ENCODE results near the gene SLC34A1.
"Not testable (repeated sequence)": the region's sequence is repeated elsewhere in the genome, so short reads cannot be mapped to it uniquely, and the experiment has no call there.

The SLC34A1 gene

GRCh38 chr5:177356746-177357145 is 27.5 kb upstream of the SLC34A1 start:
- no peak overlapping the region for H3K9ac ChIP-seq (ENCODE audit: low read depth, low read length)
- no peaks in the 10 kb centered on the region for H3K36me3 ChIP-seq (ENCODE audit: insufficient read depth, low read length)
- H3K4me3 ChIP-seq (ENCODE audit: low read length): no peak overlapping the region
- H3K4me2 ChIP-seq (ENCODE audit: low read length): no peak overlapping the region
- no peaks in the 10 kb centered on the region for H3K9me3 ChIP-seq (replicated peaks; ENCODE audit: low read length)
- H3K27me3 ChIP-seq (ENCODE audit: control insufficient read depth, insufficient read depth, low read length): peaks cover 44% of the 10 kb centered on the region
- H3K4me1 ChIP-seq (ENCODE audit: control insufficient read depth, insufficient read depth, low read length): peaks cover 9% of the 10 kb centered on the region

- Histone ChIP-seq H3K9ac (ENCODE audit: low read depth, low read length) (no peak overlapping the region), H3K27me3 (ENCODE audit: control insufficient read depth, insufficient read depth, low read length) (peaks cover 47% of the 10 kb centered on the region), H3K36me3 (ENCODE audit: insufficient read depth, low read length) (no peaks in the 10 kb centered on the region), H3K4me3 (ENCODE audit: low read length) (no peak overlapping the region), H3K9me3 (replicated peaks; ENCODE audit: low read length) (no peaks in the 10 kb centered on the region), H3K4me2 (ENCODE audit: low read length) (no peak overlapping the region), H3K4me1 (ENCODE audit: control insufficient read depth, insufficient read depth, low read length) (peaks cover 7% of the 10 kb centered on the region)
These were observed 27.1 kb upstream of the SLC34A1 start for GRCh38 chr5:177357146-177357458.

GRCh38 chr5:177357459-177358351 is 26.5 kb upstream of the SLC34A1 start, which contains the start of gene RGS14:
Gene RGS14 (plus strand): TSS chr5:177357924. CDS start chr5:177358025, 101 bp downstream.
- no peaks in the 10 kb centered on the region for H3K9me3 ChIP-seq (replicated peaks; ENCODE audit: low read length)
- peak within 1 kb of the TSS; percentile 47 for H3K4me3 ChIP-seq (ENCODE audit: low read length)
- H3K4me1 ChIP-seq (ENCODE audit: control insufficient read depth, insufficient read depth, low read length): peaks cover 5% of the 10 kb centered on the region
- peaks cover 50% of the 10 kb centered on the region for H3K27me3 ChIP-seq (ENCODE audit: control insufficient read depth, insufficient read depth, low read length)
- no peaks in the 10 kb centered on the region for H3K36me3 ChIP-seq (ENCODE audit: insufficient read depth, low read length)
- peak within 1 kb of the TSS; percentile 64 for H3K4me2 ChIP-seq (ENCODE audit: low read length)
- H3K9ac ChIP-seq (ENCODE audit: low read depth, low read length): no peak within 1 kb of the TSS

- Histone ChIP-seq H3K9ac (ENCODE audit: low read depth, low read length) (no peak overlapping the region), H3K4me1 (ENCODE audit: control insufficient read depth, insufficient read depth, low read length) (peaks cover 11% of the 10 kb centered on the region), H3K4me3 (ENCODE audit: low read length) (no peak overlapping the region)
These were observed 25.8 kb upstream of the SLC34A1 start for GRCh38 chr5:177358370-177358819.

GRCh38 chr5:177359451-177359851 is 24.8 kb upstream of the SLC34A1 start:
- Histone ChIP-seq H3K4me3 (ENCODE audit: low read length) (no peak overlapping the region), H3K4me2 (ENCODE audit: low read length) (no peak overlapping the region), H3K9me3 (replicated peaks; ENCODE audit: low read length) (no peaks in the 10 kb centered on the region), H3K27me3 (ENCODE audit: control insufficient read depth, insufficient read depth, low read length) (peaks cover 50% of the 10 kb centered on the region), H3K36me3 (ENCODE audit: insufficient read depth, low read length) (no peaks in the 10 kb centered on the region), H3K9ac (ENCODE audit: low read depth, low read length) (no peak overlapping the region), H3K4me1 (ENCODE audit: control insufficient read depth, insufficient read depth, low read length) (peaks cover 12% of the 10 kb centered on the region)

More at GRCh38 chr5:177358370-177358819, 25.8 kb upstream of the SLC34A1 start:
- H3K36me3 ChIP-seq (ENCODE audit: insufficient read depth, low read length): no peaks in the 10 kb centered on the region
- no peaks in the 10 kb centered on the region for H3K9me3 ChIP-seq (replicated peaks; ENCODE audit: low read length)
- peaks cover 50% of the 10 kb centered on the region for H3K27me3 ChIP-seq (ENCODE audit: control insufficient read depth, insufficient read depth, low read length)
- H3K4me2 ChIP-seq (ENCODE audit: low read length): peak overlapping the region; percentile 64

GRCh38 chr5:177359860-177360259 is 24.4 kb upstream of the SLC34A1 start:
- peaks cover 12% of the 10 kb centered on the region for H3K4me1 ChIP-seq (ENCODE audit: control insufficient read depth, insufficient read depth, low read length)
- H3K4me3 ChIP-seq (ENCODE audit: low read length): no peak overlapping the region
- no peaks in the 10 kb centered on the region for H3K36me3 ChIP-seq (ENCODE audit: insufficient read depth, low read length)
- no peak overlapping the region for H3K9ac ChIP-seq (ENCODE audit: low read depth, low read length)
- H3K9me3 ChIP-seq (replicated peaks; ENCODE audit: low read length): no peaks in the 10 kb centered on the region
- H3K27me3 ChIP-seq (ENCODE audit: control insufficient read depth, insufficient read depth, low read length): peaks cover 48% of the 10 kb centered on the region
- H3K4me2 ChIP-seq (ENCODE audit: low read length): no peak overlapping the region

GRCh38 chr5:177360740-177361139 is 23.5 kb upstream of the SLC34A1 start:
- H3K9ac ChIP-seq (ENCODE audit: low read depth, low read length); H3K36me3 ChIP-seq (ENCODE audit: insufficient read depth, low read length); H3K9me3 ChIP-seq (replicated peaks; ENCODE audit: low read length); H3K4me2 ChIP-seq (ENCODE audit: low read length); H3K4me3 ChIP-seq (ENCODE audit: low read length): not testable (repeated sequence)
- Histone ChIP-seq H3K4me1 (ENCODE audit: control insufficient read depth, insufficient read depth, low read length) (peaks cover 12% of the 10 kb centered on the region), H3K27me3 (ENCODE audit: control insufficient read depth, insufficient read depth, low read length) (peaks cover 48% of the 10 kb centered on the region)

- H3K9ac ChIP-seq (ENCODE audit: low read depth, low read length): no peak overlapping the region
These were observed 22.6 kb upstream of the SLC34A1 start for GRCh38 chr5:177361418-177362291.

GRCh38 chr5:177362292-177362609 is 22.0 kb upstream of the SLC34A1 start:
- no peak overlapping the region for H3K4me3 ChIP-seq (ENCODE audit: low read length)
- H3K4me1 ChIP-seq (ENCODE audit: control insufficient read depth, insufficient read depth, low read length): peaks cover 17% of the 10 kb centered on the region

More at GRCh38 chr5:177361418-177362291, 22.6 kb upstream of the SLC34A1 start:
- Histone ChIP-seq H3K4me2 (ENCODE audit: low read length) (no peak overlapping the region), H3K9me3 (replicated peaks; ENCODE audit: low read length) (no peaks in the 10 kb centered on the region), H3K36me3 (ENCODE audit: insufficient read depth, low read length) (no peaks in the 10 kb centered on the region), H3K27me3 (ENCODE audit: control insufficient read depth, insufficient read depth, low read length) (peaks cover 48% of the 10 kb centered on the region), H3K4me1 (ENCODE audit: control insufficient read depth, insufficient read depth, low read length) (peaks cover 12% of the 10 kb centered on the region), H3K4me3 (ENCODE audit: low read length) (no peak overlapping the region)

GRCh38 chr5:177362610-177363507 is 21.4 kb upstream of the SLC34A1 start:
- Histone ChIP-seq H3K4me3 (ENCODE audit: low read length) (peak overlapping the region; percentile 41), H3K4me1 (ENCODE audit: control insufficient read depth, insufficient read depth, low read length) (peaks cover 21% of the 10 kb centered on the region)

More at GRCh38 chr5:177362292-177362609, 22.0 kb upstream of the SLC34A1 start:
- Histone ChIP-seq H3K36me3 (ENCODE audit: insufficient read depth, low read length) (no peaks in the 10 kb centered on the region), H3K27me3 (ENCODE audit: control insufficient read depth, insufficient read depth, low read length) (peaks cover 42% of the 10 kb centered on the region), H3K9me3 (replicated peaks; ENCODE audit: low read length) (no peaks in the 10 kb centered on the region), H3K4me2 (ENCODE audit: low read length) (no peak overlapping the region), H3K9ac (ENCODE audit: low read depth, low read length) (no peak overlapping the region)

GRCh38 chr5:177363565-177363964 is 20.7 kb upstream of the SLC34A1 start:
- Histone ChIP-seq H3K9ac (ENCODE audit: low read depth, low read length) (no peak overlapping the region), H3K4me1 (ENCODE audit: control insufficient read depth, insufficient read depth, low read length) (peaks cover 17% of the 10 kb centered on the region), H3K27me3 (ENCODE audit: control insufficient read depth, insufficient read depth, low read length) (peaks cover 29% of the 10 kb centered on the region), H3K9me3 (replicated peaks; ENCODE audit: low read length) (no peaks in the 10 kb centered on the region), H3K4me2 (ENCODE audit: low read length) (peak overlapping the region; percentile 79), H3K36me3 (ENCODE audit: insufficient read depth, low read length) (no peaks in the 10 kb centered on the region), H3K4me3 (ENCODE audit: low read length) (peak overlapping the region; percentile 41)

More at GRCh38 chr5:177362610-177363507, 21.4 kb upstream of the SLC34A1 start:
- no peaks in the 10 kb centered on the region for H3K36me3 ChIP-seq (ENCODE audit: insufficient read depth, low read length)
- no peak overlapping the region for H3K9ac ChIP-seq (ENCODE audit: low read depth, low read length)
- H3K9me3 ChIP-seq (replicated peaks; ENCODE audit: low read length): no peaks in the 10 kb centered on the region
- H3K4me2 ChIP-seq (ENCODE audit: low read length): peak overlapping the region; percentile 79
- H3K27me3 ChIP-seq (ENCODE audit: control insufficient read depth, insufficient read depth, low read length): peaks cover 36% of the 10 kb centered on the region
